GM23338 (cell line): ENCODE data around the gene CSDE1. TPM values are rescaled to one million over a fixed set of nuclear protein-coding genes. Genes with fewer than 3 reads are reported as not detected.
"Not testable (repeated sequence)": the region's sequence is repeated elsewhere in the genome, so short reads cannot be mapped to it uniquely, and the experiment has no call there.

Experiments
- ATAC-seq: fragments of 200-7000 bp; cut with Tn5 transposase; 3 replicates; pipeline ENCODE4 v1.9.1; 2020
- DNase-seq: peaks from one replicate; pipeline ENCODE4 v3.0.0-alpha.2; 2015; ENCODE audit warnings: low spot score
- H2AFZ ChIP-seq: fragments of 200-600 bp; sonication (generic); 2 replicates; pipeline ENCODE4 v1.8.0; 2016; ENCODE audit warnings: antibody characterized with exemption, mild to moderate bottlenecking, moderate library complexity
- H3F3A ChIP-seq: fragments of 200-600 bp; sonication (generic); replicated peaks from 2 replicates; pipeline ENCODE4 v1.8.0; 2017; ENCODE audit warnings: antibody characterized with exemption, mixed run types, low read depth
- H3K27ac ChIP-seq: fragments of 200-600 bp; sonication (generic); 2 replicates; pipeline ENCODE4 v1.6.1; 2016; ENCODE audit warnings: low read depth
- H3K27me3 ChIP-seq: fragments of 200-600 bp; sonication (generic); 2 replicates; pipeline ENCODE4 v1.8.0; 2016; ENCODE audit warnings: mild to moderate bottlenecking, mixed run types, moderate library complexity; ENCODE audit not compliant: insufficient read depth
- H3K36me3 ChIP-seq: fragments of 200-600 bp; sonication (generic); 2 replicates; pipeline ENCODE4 v1.8.0; 2016; ENCODE audit warnings: mild to moderate bottlenecking; ENCODE audit not compliant: insufficient read depth
- H3K4me1 ChIP-seq: fragments of 200-600 bp; sonication (generic); 2 replicates; pipeline ENCODE4 v1.8.0; 2016; ENCODE audit warnings: mild to moderate bottlenecking, moderate library complexity; ENCODE audit not compliant: insufficient read depth
- H3K4me2 ChIP-seq: fragments of 200-600 bp; sonication (generic); 2 replicates; pipeline ENCODE4 v1.7.1; 2017; ENCODE audit warnings: mixed run types
- H3K4me3 ChIP-seq: fragments of 200-600 bp; sonication (generic); 2 replicates; pipeline ENCODE4 v1.6.1; 2016; ENCODE audit warnings: mixed run types
- H3K79me2 ChIP-seq: fragments of 200-600 bp; sonication (generic); replicated peaks from 2 replicates; pipeline ENCODE4 v1.8.0; 2017; ENCODE audit warnings: mild to moderate bottlenecking; ENCODE audit not compliant: insufficient read depth
- H3K9me2 ChIP-seq: fragments of 200-600 bp; sonication (generic); 2 replicates; pipeline ENCODE4 v1.8.0; 2017; ENCODE audit not compliant: insufficient read depth
- H4K20me1 ChIP-seq: fragments of 200-600 bp; sonication (generic); replicated peaks from 2 replicates; pipeline ENCODE4 v1.8.0; 2017; ENCODE audit warnings: mild to moderate bottlenecking; ENCODE audit not compliant: insufficient read depth
- H3K27ac Mint-ChIP-seq: 2 replicates; pipeline ENCODE4 v1.8.0; 2020; ENCODE audit warnings: inconsistent platforms, mild to moderate bottlenecking, moderate library complexity, mixed read lengths
- H3K27me3 Mint-ChIP-seq: 3 replicates; pipeline ENCODE4 v1.8.0; 2022; ENCODE audit warnings: low read depth, mild to moderate bottlenecking, moderate library complexity, mixed read lengths, inconsistent platforms; ENCODE audit not compliant: insufficient read depth, poor library complexity
- H3K36me3 Mint-ChIP-seq: 3 replicates; pipeline ENCODE4 v1.8.0; 2021; ENCODE audit warnings: low read depth, mild to moderate bottlenecking, inconsistent platforms, moderate library complexity, mixed read lengths
- H3K4me1 Mint-ChIP-seq: 3 replicates; pipeline ENCODE4 v1.8.0; 2020; ENCODE audit warnings: mild to moderate bottlenecking, inconsistent platforms, mixed read lengths
- H3K4me3 Mint-ChIP-seq: 3 replicates; pipeline ENCODE4 v1.8.0; 2021; ENCODE audit warnings: moderate library complexity, mild to moderate bottlenecking, inconsistent platforms, mixed read lengths
- H3K9me3 Mint-ChIP-seq: 3 replicates; pipeline ENCODE4 v1.8.0; 2020; ENCODE audit warnings: moderate library complexity, mild to moderate bottlenecking, inconsistent platforms, mixed read lengths
- ETS1 ChIP-seq: IDR thresholded peaks from 2 replicates; pipeline ENCODE4 v1.6.1; 2016; ENCODE audit warnings: antibody characterized with exemption
- EZH2 ChIP-seq: fragments of 200-600 bp; sonication (generic); IDR thresholded peaks from one replicate; pipeline ENCODE4 v1.8.0; 2017; ENCODE audit warnings: antibody characterized with exemption, mild to moderate bottlenecking, low read depth; ENCODE audit not compliant: unreplicated experiment
- NANOG ChIP-seq: IDR thresholded peaks from 2 replicates; pipeline ENCODE4 v1.6.1; 2016; ENCODE audit warnings: antibody characterized with exemption, borderline replicate concordance
- ZNF462 ChIP-seq: fragments of 250-450 bp; sonication (Bioruptor Pico); IDR thresholded peaks from 2 replicates; pipeline ENCODE4 v1.5.0; 2020; ENCODE audit warnings: mild to moderate bottlenecking, moderate library complexity
- polyA plus RNA-seq: library from polyadenylated mRNA; unstranded; fragments of >200 nt; fragmentation: Nextera tagmentation; extraction: Ambion mirVana; gene quantifications from 2 replicates; pipeline ENCODE4 v1.2.1, GENCODE V29; 2016
- total RNA-seq: library from RNA; depleted of rRNA; stranded (reverse); fragments of >200 nt; shearing (Covaris generic); gene quantifications from 2 replicates; pipeline ENCODE4 v1.2.3, GENCODE V29; 2014

Gene CSDE1
- total and polyA plus RNA-seq, 2 experiments from 2014 or later, result 214 to 1,054 TPM

GRCh38 chr1:114794038-114794437 is 36.3 kb upstream of the CSDE1 start (continued):
- TF ChIP-seq ZNF462 (CRISPR knock-in tag) (no peak), NANOG (no peak), ETS1 (no peak), EZH2 (no peak)

GRCh38 chr1:114790581-114790980 is 32.8 kb upstream of the CSDE1 start:
- H4K20me1 ChIP-seq, H2AFZ ChIP-seq, ATAC-seq, H3F3A ChIP-seq, H3K4me1 Mint-ChIP-seq, H3K79me2 ChIP-seq, H3K27me3 Mint-ChIP-seq, H3K27ac Mint-ChIP-seq, H3K4me1 ChIP-seq, H3K9me2 ChIP-seq, DNase-seq, H3K4me2 ChIP-seq, H3K4me3 ChIP-seq, H3K27ac ChIP-seq, H3K36me3 ChIP-seq, H3K27me3 ChIP-seq, H3K4me3 Mint-ChIP-seq, H3K36me3 Mint-ChIP-seq: not testable (repeated sequence)
- H3K9me3 Mint-ChIP-seq, result peaks cover 18% of the 10 kb centered on the region

- H3K9me2 ChIP-seq, H3K4me3 ChIP-seq, H3K36me3 ChIP-seq, H3K27me3 Mint-ChIP-seq, H3K27ac Mint-ChIP-seq, H3K79me2 ChIP-seq, DNase-seq, H3K4me1 ChIP-seq, H3K4me1 Mint-ChIP-seq, H3F3A ChIP-seq, H3K4me2 ChIP-seq, H3K27me3 ChIP-seq, H4K20me1 ChIP-seq, H3K27ac ChIP-seq, H2AFZ ChIP-seq, ATAC-seq, H3K36me3 Mint-ChIP-seq, H3K4me3 Mint-ChIP-seq, H3K9me3 Mint-ChIP-seq: not testable (repeated sequence)
Measured at GRCh38 chr1:114786440-114786839, 28.7 kb upstream of the CSDE1 start.
